CD14-positive monocyte (primary cell): Measurements from ENCODE around the gene ITPRIPL2. TPM values are rescaled to one million over a fixed set of nuclear protein-coding genes. Genes with fewer than 3 reads are reported as not detected.

Experiments used
- DNase-seq, 3 donors: peaks; one replicate each; pipeline ENCODE4 v3.0.0-alpha.2; 2011 to 2022
- H2AFZ ChIP-seq: 2 replicates; pipeline ENCODE4 v1.6.0; 2012; ENCODE audit warnings: mild to moderate bottlenecking, low read depth, low read length, inconsistent platforms; ENCODE audit not compliant: insufficient read depth, poor library complexity, severe bottlenecking
- H3K27ac ChIP-seq, 2 donors: 1 replicate in 1 of 2; 2 replicates in 1 of 2; pipeline ENCODE4 v1.5.1; 2012 to 2013; ENCODE audit warnings: low read length in 2 of 2, control low read depth in 1 of 2, inconsistent platforms in 1 of 2, low read depth in 1 of 2, mild to moderate bottlenecking in 1 of 2
- H3K27me3 ChIP-seq, 2 donors: one replicate each; pipeline versions ENCODE4 v1.6.0 to v1.6.1; 2011 to 2013; ENCODE audit warnings: low read length in 2 of 2; ENCODE audit not compliant: control insufficient read depth in 2 of 2, insufficient read depth in 2 of 2
- H3K36me3 ChIP-seq, 2 donors: replicated peaks in 1 of 2; 1 replicate in 1 of 2; 2 replicates in 1 of 2; pipeline versions ENCODE4 v1.5.1 to v1.6.1; 2012 to 2013; ENCODE audit warnings: low read length in 2 of 2, control low read depth in 1 of 2, inconsistent platforms in 1 of 2, mild to moderate bottlenecking in 1 of 2; ENCODE audit not compliant: insufficient read depth in 2 of 2, control insufficient read depth in 1 of 2
- H3K4me1 ChIP-seq, 2 donors: 1 replicate in 1 of 2; 2 replicates in 1 of 2; pipeline versions ENCODE4 v1.5.1 to v1.6.1; 2012 to 2013; ENCODE audit warnings: low read length in 2 of 2, control low read depth in 1 of 2, inconsistent platforms in 1 of 2, mild to moderate bottlenecking in 1 of 2, moderate library complexity in 1 of 2; ENCODE audit not compliant: insufficient read depth in 2 of 2, control insufficient read depth in 1 of 2
- H3K4me2 ChIP-seq: replicated peaks from 2 replicates; pipeline ENCODE3; 2012; ENCODE audit warnings: low read length, moderate library complexity, mild to moderate bottlenecking; ENCODE audit not compliant: poor library complexity, severe bottlenecking; ENCODE audit errors: extremely low read depth
- H3K4me3 ChIP-seq, 3 experiments: fragments of 200-600 bp in 1 of 3; sonication (generic) in 1 of 3; replicated peaks in 1 of 3; 1 replicate in 2 of 3; 2 replicates in 1 of 3; pipeline ENCODE4 v1.5.1; 2011 to 2013; ENCODE audit warnings: low read length in 3 of 3, mild to moderate bottlenecking in 3 of 3, control low read depth in 2 of 3, low read depth in 2 of 3, inconsistent platforms in 1 of 3, moderate library complexity in 1 of 3
- H3K79me2 ChIP-seq: 2 replicates; pipeline ENCODE4 v1.6.0; 2012; ENCODE audit warnings: mild to moderate bottlenecking, control low read depth, inconsistent platforms, low read length, moderate library complexity; ENCODE audit not compliant: insufficient read depth
- H3K9ac ChIP-seq: 2 replicates; pipeline ENCODE4 v1.6.0; 2017; ENCODE audit warnings: low read length, mild to moderate bottlenecking; ENCODE audit not compliant: insufficient read depth, poor library complexity, severe bottlenecking
- H3K9me3 ChIP-seq, 2 donors: replicated peaks in 1 of 2; 1 replicate in 1 of 2; 2 replicates in 1 of 2; pipeline versions ENCODE4 v1.5.1 to v1.6.1; 2012 to 2013; ENCODE audit warnings: low read length in 2 of 2, control low read depth in 1 of 2; ENCODE audit not compliant: control insufficient read depth in 1 of 2, insufficient read depth in 1 of 2
- H4K20me1 ChIP-seq: 2 replicates; pipeline ENCODE4 v1.6.0; 2012; ENCODE audit warnings: mild to moderate bottlenecking, low read length, control low read depth, moderate library complexity; ENCODE audit not compliant: insufficient read depth
- H3K27ac Mint-ChIP-seq, 7 donors: one replicate each; pipeline ENCODE4 v1.8.0; 2020; ENCODE audit warnings: mild to moderate bottlenecking in 7 of 7, mixed read lengths in 7 of 7, moderate library complexity in 6 of 7, inconsistent platforms in 2 of 7
- H3K27me3 Mint-ChIP-seq, 3 donors: one replicate each; pipeline ENCODE4 v1.8.0; 2021 to 2022; ENCODE audit warnings: low read depth in 3 of 3, mild to moderate bottlenecking in 3 of 3, mixed read lengths in 3 of 3, moderate library complexity in 3 of 3, inconsistent platforms in 1 of 3
- H3K36me3 Mint-ChIP-seq, 2 donors: one replicate each; pipeline ENCODE4 v1.8.0; 2020; ENCODE audit warnings: mixed read lengths in 2 of 2, inconsistent platforms in 1 of 2, mild to moderate bottlenecking in 1 of 2
- H3K4me1 Mint-ChIP-seq: one replicate; pipeline ENCODE4 v1.8.0; 2020; ENCODE audit warnings: mild to moderate bottlenecking, mixed read lengths
- H3K4me3 Mint-ChIP-seq, 2 donors: one replicate each; pipeline ENCODE4 v1.8.0; 2020; ENCODE audit warnings: mild to moderate bottlenecking in 2 of 2, mixed read lengths in 2 of 2, moderate library complexity in 1 of 2
- H3K9me3 Mint-ChIP-seq, 7 donors: one replicate each; pipeline ENCODE4 v1.8.0; 2020 to 2022; ENCODE audit warnings: mixed read lengths in 7 of 7, mild to moderate bottlenecking in 6 of 7, moderate library complexity in 6 of 7, inconsistent platforms in 2 of 7
- WGBS: methylation state at CpG from one replicate; pipeline ENCODE4 v1.1.5; 2013; ENCODE audit warnings: missing lambda C conversion rate; ENCODE audit not compliant: insufficient coverage; 5-methylcytosine and 5-hydroxymethylcytosine counted together
- intact Hi-C, 2 donors: fragments of 100-400 bp; cut with micrococcal nuclease; formaldehyde crosslinking; loops; one replicate each; pipeline versions ENCODE4 v1.15.0 to v1.15.1; 2023
- polyA plus RNA-seq, 3 donors: library from polyadenylated mRNA; depleted of rRNA in 1 of 3; unstranded in 2 of 3; stranded (reverse) in 1 of 3; fragments of 300-500 nt in 2 of 3; fragments of >200 nt in 1 of 3; fragmentation: Illumina TruSeq in 2 of 3; gene quantifications; 1 replicate in 2 of 3; 2 replicates in 1 of 3; pipeline ENCODE4 v1.2.3, GENCODE V29; 2012 to 2021
- TF ChIP-seq, protein P1 (sequence below): fragments of 200-600 bp; IDR thresholded peaks from one replicate; pipeline ENCODE4 v1.8.0; 2022; ENCODE audit warnings: antibody characterized with exemption, mild to moderate bottlenecking

ITPRIPL2 gene
- polyA plus RNA-seq, 3 donors, result 7.9 to 9.0 (median 8.2) TPM

DNA sequence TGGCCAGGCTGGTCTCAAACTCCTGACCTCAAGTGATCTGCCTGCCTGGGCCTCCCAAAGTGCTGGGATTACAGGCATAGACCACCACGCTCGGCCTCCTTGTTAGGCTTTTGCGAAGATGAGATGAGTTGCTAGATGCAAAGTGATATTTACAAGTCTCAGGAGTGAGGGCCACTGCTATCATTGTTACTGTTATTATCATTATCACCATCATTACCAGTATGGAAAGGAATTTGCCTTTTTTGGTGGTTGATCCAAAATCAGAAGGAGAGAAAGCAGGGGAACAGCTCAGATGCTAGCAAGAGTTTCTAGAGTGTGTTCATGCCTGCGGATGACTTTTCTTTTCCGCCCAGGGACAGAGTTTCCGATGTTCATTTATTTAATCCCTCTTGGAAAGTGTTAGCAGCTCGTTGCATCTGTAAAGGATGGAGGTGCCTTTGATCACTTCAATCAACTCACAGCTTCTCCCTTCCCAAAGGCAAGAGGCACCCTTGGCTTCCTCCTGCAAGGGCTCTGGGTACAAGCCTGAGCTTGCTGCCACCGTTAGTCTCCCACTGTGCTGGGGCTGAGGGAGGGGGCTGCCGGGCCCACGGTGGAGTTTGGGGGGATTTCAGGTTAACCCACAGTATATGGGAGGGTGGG, 21.6 kb downstream of the ITPRIPL2 start:
- Mint-ChIP-seq H3K9me3 (peaks cover 0 to 2% (median 0%) of the 10 kb centered on the region in 7 donors), H3K27ac (peak overlapping the region in 2 of 7 donors; percentile 25 to 50), H3K36me3 (no peaks in the 10 kb centered on the region), H3K27me3 (peaks cover 0 to 5% (median 1%) of the 10 kb centered on the region in 3 donors), H3K4me3 (no peak overlapping the region), H3K4me1 (peaks cover 62% of the 10 kb centered on the region)
- Histone ChIP-seq H3K36me3 (no peaks in the 10 kb centered on the region), H3K9me3 (no peaks in the 10 kb centered on the region), H3K27ac (no peak overlapping the region), H3K27me3 (no peaks in the 10 kb centered on the region), H3K79me2 (no peaks in the 10 kb centered on the region), H4K20me1 (no peaks in the 10 kb centered on the region), H3K4me1 (peaks cover 61 to 62% of the 10 kb centered on the region in 2 donors), H3K4me3 (no peak overlapping the region), H2AFZ (no peak overlapping the region), H3K9ac (no peak overlapping the region), H3K4me2 (no peak overlapping the region)
- 89% methylated on average over 3 of the region's 10 CpGs for WGBS
- no peak for DNase-seq
- TF ChIP-seq, protein P1, sequence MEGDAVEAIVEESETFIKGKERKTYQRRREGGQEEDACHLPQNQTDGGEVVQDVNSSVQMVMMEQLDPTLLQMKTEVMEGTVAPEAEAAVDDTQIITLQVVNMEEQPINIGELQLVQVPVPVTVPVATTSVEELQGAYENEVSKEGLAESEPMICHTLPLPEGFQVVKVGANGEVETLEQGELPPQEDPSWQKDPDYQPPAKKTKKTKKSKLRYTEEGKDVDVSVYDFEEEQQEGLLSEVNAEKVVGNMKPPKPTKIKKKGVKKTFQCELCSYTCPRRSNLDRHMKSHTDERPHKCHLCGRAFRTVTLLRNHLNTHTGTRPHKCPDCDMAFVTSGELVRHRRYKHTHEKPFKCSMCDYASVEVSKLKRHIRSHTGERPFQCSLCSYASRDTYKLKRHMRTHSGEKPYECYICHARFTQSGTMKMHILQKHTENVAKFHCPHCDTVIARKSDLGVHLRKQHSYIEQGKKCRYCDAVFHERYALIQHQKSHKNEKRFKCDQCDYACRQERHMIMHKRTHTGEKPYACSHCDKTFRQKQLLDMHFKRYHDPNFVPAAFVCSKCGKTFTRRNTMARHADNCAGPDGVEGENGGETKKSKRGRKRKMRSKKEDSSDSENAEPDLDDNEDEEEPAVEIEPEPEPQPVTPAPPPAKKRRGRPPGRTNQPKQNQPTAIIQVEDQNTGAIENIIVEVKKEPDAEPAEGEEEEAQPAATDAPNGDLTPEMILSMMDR, result no peak
- intact Hi-C loops, result no loop called here

DNA sequence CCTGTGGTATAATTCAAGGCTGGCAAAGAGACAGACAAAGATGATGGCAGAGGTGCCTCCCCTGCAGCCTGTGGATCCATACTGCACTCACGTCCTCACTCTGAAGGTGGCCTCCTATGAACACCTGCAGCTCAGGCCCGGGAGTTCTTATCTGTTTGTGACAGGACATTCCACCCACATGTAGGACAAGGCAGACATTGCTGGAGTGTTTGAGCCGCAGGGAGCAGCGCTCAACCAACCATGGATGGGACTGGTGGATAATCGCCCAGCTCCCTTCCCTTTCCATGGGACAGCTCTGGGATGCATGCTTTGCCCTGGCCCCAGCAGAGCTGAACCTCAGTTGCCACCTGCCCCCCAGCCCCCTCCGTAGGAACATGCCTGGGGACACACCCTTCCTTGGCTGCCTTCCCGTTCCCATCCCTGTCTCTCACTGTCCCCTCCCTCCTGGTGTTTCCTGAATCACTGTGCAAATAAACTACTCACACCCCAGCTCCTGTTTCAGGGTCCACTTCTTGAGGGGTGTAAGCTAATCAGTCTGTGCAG, 22.2 kb downstream of the ITPRIPL2 start:
- no peak overlapping the region for H3K4me3 ChIP-seq
- no peaks in the 10 kb centered on the region for H3K27me3 ChIP-seq
- peaks cover 55 to 56% of the 10 kb centered on the region in 2 donors for H3K4me1 ChIP-seq
- no peaks in the 10 kb centered on the region for H4K20me1 ChIP-seq
- H3K27me3 Mint-ChIP-seq, result peaks cover 1 to 5% (median 2%) of the 10 kb centered on the region in 3 donors
- H3K27ac Mint-ChIP-seq, result no peak overlapping the region
- DNase-seq, result no peak
- H3K9me3 ChIP-seq, result no peaks in the 10 kb centered on the region
- intact Hi-C loops, result no loop called here
- no peaks in the 10 kb centered on the region for H3K36me3 Mint-ChIP-seq
- H3K27ac ChIP-seq, result no peak overlapping the region
- TF ChIP-seq, protein P1, result no peak
- no peaks in the 10 kb centered on the region for H3K36me3 ChIP-seq
- H3K4me3 Mint-ChIP-seq, result peak overlapping the region in 1 of 2 donors; percentile 46
- H3K9me3 Mint-ChIP-seq, result peaks cover 0 to 2% (median 0%) of the 10 kb centered on the region in 7 donors
- no peaks in the 10 kb centered on the region for H3K79me2 ChIP-seq
- H3K9ac ChIP-seq, result no peak overlapping the region
- no peak overlapping the region for H2AFZ ChIP-seq
- no peak overlapping the region for H3K4me2 ChIP-seq
- WGBS, result 93% methylated on average over 4 of the region's 7 CpGs
- peaks cover 55% of the 10 kb centered on the region for H3K4me1 Mint-ChIP-seq
